HG03280 (cell line): ENCODE data around the gene ATP9B.
A peak's percentile ranks its signal among the peaks of the same experiment; 100 is the strongest.

Source experiments
- ATAC-seq: cut with Tn5 transposase; IDR thresholded peaks from one replicate; pipeline ENCODE4 v1.9.1; 2021; ENCODE audit warnings: mild to moderate bottlenecking, moderate library complexity; ENCODE audit not compliant: unreplicated experiment

The ATP9B gene

DNA sequence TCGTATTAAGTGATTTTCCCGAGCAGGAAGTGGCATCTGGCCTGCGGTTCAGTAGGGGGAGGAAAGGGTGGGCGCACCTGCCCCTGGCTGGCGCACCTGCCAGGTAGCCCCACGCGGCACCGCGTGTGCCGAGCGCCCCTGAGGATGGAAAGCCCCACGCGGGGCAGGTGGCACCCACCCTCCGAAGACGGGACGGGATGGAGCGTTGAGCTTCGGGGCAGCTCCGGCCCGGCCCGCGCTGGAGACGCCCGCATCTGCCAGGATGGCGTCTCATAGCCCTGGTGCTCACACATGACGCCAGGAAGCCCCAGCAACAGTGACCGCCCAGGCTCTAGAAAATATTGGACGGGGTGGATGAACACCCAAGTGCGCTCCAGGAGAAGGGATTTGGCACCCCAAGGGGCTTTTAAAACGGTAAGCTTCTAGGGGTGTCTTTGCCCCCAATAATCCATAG lies 324.0 kb downstream of the ATP9B start:
- no peak for ATAC-seq

DNA sequence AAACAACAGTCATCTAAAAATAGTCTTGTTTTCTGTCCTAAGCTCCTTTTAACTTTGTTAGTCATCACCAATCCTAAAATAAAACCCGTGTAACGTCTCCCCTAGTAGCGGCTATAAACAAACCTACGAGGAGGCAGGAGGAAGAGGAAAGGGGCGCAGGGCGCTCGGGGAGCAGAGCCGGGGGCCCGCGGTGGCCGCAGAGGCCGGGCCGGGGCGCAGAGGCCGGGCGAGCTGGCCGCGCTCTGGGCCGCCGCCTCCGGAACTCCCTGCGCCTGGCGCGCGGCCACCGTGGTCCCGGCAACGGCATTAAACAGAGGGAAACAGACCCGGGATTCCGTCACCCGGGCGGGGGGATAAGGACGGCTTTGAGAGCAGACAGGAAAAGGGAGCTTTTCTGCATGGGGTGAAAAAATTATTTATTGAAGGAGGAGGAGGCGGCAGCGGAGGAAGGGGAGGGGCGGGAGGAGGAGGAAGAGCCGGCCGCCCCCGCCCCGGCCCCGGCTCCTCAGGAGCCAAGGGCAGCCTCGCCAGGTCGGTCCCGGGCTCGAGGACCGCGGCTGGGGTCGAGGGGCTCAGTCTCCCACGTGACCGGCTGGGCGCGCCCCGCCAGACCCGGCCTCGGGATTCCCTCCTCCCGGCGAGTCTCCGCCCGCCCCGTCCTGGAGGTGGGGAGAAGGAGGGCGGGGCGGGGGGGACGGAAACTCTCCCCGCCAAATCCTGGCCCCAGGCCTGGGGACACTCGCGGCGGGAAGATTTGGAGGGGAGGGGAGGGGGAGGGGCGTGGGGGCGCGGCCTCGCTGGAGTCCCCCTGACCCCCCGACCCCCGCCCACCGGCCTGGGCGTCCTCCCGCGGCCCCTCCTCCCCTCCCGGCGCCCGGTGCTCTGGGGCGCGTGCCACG lies 324.7 kb downstream of the ATP9B start:
- ATAC-seq = no peak

DNA sequence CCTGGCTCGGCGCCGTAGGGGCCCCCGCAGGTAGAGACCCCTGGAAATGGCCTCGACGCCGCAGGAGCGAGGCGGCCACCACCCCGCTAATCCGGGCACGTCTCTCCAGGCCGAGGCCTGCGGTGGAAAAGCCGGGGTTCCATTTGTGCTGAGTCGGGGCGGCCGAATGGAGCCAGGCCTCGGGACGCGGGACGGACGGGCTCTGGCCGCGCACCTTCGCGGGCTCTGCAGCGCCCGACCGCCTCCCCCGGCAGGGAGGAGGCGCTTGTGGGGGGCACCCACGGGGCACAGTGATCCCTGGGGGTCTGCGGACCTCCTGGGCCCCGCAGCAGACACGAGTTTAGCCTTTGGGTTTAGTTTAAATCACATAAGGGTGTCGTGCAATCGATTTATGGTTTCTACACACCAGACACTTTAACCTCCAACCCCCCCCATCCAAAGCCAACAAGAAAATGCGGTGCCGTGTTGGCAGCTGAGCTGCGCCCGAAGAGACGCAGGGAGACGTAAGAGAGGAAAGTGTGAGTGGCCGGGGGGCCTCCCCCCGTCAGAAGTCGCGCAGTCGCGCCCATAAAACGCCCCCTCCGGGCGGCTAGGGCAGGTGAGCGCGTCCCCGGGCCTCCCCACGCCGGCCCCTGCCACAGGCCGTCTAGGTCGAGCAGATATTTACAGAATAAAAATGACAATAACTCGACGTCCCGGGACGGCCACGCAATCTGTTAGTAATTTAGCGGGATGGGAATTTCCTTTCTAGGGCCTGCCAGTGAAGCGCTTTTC lies 325.5 kb downstream of the ATP9B start:
- no peak for ATAC-seq

DNA sequence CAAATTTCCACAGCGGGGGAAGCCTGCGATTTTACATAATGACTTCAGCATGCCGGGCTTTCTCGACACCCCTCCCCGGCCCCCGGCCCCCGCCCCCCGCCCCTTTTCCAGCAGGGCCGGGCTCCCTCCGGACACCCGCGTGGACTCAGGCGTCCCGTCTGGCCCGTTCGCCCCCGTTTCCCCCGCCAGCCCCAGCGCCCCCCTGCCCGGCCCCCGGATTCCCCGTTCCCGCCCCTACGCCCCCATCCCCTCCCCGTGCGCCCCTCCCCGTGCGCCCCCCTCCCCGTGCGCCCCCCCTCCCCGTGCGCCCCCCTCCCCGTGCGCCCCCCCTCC lies 326.1 kb downstream of the ATP9B start:
- ATAC-seq = no peak

DNA sequence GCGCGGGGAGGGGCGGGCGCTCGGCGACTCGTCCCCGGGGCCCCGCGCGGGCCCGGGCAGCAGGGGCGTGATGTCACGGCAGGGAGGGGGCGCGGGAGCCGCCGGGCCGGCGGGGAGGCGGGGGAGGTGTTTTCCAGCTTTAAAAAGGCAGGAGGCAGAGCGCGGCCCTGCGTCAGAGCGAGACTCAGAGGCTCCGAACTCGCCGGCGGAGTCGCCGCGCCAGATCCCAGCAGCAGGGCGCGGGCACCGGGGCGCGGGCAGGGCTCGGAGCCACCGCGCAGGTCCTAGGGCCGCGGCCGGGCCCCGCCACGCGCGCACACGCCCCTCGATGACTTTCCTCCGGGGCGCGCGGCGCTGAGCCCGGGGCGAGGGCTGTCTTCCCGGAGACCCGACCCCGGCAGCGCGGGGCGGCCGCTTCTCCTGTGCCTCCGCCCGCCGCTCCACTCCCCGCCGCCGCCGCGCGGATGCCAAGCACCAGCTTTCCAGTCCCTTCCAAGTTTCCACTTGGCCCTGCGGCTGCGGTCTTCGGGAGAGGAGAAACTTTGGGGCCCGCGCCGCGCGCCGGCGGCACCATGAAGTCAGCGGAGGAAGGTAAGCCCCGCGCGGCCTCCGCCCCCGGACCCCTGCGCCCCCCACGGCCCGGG lies 326.7 kb downstream of the ATP9B start, which contains the start of gene NFATC1:
Gene NFATC1 (plus strand): TSS at position 170 of the 644 bp plus-strand sequence. CDS start 295 bp downstream, at position 465.
- no peak for ATAC-seq

DNA sequence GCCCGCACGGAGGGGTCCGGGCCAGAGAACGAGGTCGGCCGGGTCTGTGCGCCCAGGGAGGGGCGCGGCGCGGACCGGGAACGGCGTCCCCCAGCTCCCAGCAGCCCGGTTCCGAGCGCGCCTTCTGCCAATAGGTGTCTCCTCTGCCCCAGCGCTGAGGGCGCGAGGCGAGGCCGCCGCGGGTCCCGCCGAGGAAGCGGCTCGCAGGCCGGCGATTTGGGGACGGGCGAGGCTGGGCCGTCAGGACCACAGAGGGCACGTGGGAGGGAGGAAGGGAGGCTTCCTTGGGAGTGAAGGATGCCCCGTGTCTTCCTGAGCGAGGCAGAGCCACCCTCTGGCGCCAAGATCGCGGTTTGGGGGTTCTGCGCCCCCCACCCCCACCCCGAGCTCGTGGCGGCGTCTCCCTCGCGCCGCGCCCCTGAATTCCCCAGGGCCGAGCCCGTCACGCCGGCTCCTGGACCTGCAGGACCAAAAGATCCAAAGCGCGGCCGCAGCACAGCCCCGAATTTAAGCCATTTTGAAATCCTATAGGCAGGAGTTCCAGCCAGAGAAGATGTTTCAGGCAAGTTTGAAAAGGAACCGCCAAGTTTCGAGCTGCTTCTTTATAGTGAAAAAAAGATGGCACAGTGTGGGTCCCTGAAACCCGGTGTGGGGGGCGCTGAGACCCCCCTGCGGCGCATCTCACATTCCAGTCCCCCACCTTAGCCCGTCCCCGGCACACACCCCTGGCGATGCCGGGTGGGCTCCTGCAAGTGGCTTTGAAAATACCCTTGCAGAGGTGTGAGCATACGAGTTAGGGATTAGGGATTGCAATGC lies 327.4 kb downstream of the ATP9B start:
- peak; percentile 29 for ATAC-seq

DNA sequence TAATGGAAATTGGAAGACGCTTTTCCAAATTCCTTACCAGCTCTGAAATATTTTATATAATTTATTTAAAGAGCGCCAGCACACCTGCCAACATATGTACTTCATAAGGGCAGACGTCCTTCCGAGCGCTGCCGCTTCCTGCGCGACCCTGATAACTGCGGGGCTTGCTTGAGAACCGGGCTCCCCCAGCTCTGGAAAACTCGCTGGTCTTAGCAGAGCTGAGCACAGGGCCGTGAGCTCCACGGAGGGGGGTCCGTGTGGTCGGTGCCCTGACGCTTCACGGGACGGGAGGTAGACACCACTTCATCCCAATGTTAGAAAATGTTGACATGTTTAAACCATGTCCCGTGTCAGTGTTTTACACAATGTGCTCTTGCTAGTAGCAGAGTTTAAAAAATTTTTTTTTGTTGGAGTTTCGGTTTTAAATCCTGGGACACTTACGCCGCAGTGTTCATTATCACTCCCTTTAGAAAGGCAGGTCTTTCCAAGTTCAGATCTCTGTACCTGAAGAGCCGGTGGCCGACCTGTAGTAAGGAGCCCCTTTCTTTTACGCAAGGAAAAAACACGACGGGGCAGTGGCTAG lies 328.1 kb downstream of the ATP9B start:
- ATAC-seq = no peak

DNA sequence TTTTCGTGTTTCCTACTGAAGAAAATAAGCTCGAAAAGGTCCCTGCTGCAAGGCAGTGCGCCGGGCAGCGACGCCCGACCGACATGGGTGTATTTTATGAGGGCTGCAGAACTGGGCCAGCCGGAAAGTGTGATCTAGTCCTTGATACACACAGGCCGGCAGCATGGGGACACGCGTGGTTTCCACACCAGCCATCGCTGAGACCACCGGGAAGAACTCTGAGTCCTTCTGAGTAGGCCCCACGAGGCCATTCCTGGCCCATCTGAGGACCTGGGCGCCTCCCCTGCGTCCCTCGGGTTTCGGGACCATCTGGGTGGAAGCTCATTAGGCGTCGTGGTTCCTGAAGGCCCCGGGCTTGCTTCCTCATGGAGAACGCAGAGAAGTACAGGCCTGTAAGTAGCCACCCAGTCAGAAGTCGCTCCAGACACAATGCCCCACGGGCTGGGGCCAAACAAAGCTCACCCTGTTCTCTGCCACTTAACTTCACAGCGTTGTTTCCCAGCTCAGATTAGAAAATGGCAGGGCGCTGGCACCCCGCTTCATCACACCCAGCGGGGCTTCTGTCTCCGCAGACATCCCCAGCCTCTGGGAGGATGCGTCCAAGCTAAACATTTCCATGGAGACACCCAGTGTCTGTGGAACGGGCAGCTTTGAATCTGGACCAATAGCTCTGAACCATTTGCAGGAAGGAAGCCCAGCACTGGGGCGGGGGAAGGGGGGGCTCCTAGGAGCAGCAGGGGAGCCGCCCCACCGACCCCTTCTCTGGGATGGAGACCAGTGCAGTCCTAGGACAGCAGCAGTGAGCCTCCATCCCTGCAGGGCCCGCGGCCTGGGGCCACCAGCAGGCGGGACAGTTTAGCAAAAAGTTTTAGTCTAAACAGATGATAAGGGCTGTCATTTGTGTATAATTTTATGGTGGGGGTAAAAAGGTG lies 328.9 kb downstream of the ATP9B start:
- ATAC-seq = no peak

DNA sequence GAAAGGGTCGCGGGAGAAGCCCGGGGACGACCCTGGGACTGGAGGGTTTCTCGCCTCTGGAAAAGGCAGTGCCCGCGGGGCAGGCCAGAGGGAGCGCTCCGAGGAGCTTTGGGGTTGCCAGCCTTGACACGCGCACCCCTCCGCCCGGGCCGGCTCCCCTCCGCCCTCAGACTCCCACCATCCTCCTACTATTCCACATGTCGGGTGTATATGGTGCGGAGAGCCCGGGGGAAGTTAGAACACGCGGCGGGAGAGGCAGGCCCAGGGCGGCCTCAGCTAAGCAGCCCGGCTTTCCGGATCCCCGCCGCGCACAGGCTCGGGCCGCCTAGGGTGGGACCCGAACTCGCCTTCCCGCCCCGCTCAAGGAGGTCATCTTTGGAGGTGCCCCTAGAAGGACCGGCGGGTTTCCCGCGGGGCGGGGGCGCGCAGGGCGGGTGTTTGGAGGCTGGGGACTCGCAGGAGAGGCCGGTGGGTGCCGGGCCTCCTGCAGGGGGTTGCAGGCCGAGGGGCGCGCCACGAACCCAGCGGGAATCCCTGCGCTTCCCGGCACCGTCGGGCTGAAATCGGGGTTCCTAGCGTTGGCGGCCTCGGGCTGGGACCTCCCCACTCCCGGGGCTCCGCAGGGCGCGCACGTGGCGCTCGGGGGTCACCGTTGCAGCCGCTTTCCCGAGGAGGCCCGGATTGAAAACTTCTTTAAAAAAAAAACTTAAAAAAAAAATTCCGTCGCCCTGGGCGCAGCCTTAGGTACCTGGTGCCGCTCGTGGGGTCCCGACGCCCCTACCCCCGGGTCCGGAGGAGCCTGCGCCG lies 330.3 kb downstream of the ATP9B start:
- no peak for ATAC-seq

DNA sequence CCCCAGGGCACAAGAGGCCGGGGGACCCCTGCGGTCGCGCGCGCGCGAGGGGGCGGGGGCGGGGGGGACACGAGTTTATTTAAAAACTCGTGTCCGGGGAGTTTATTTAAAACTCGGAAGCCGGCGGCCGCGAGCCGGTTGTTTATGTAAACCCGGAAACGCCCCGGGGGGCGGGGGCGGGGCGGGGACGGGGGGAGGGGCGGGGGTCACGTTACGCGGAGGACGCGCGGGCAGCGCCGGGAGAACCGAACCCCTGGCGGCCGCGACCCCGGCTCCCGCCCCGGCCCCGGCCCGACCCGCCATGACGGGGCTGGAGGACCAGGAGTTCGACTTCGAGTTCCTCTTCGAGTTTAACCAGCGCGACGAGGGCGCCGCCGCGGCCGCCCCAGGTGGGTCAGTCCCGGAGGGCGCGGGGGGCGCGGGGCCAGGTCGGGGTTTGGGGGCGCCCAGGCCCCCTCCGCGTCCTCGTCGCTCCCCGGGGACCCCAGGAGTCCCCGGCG lies 330.9 kb downstream of the ATP9B start:
- no peak for ATAC-seq

DNA sequence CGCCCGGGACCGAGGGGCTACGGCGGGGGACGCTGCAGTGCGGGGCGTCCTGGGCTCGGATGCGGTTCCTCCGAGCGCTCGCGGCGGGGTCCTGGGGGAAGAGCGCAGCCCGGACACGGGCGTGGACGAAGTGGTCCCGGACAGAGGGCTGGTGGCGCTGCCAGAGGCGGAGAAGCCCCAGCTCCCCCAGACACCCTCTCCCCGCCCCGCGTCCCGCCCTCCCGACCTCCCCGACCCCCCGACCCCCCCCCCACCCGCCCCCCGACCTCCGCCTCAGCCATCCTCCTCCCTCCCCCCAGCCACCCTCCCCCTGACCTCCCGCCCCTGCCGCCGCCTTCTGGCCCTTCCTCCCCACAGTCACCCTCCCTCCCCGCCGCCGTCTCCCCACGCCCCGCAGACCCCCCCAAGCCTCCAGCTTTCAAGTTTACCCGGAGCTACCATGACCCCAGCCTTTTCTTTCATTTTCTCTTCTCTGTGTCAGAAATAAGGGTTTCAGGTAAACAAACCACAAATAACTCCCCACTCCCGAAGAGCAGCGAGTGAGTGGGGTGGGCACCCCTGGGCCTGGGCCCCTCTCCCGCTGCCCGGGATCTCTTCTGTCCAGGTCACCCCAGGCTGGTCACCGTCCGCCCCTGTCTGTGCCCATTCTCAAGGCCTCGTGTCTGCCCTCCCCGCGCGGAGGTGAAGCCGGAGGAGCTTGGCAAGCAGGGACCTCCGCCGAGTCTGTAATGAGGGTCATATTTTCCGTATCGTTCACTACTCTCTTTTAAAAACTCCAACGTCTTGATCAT lies 331.6 kb downstream of the ATP9B start:
- no peak for ATAC-seq

DNA sequence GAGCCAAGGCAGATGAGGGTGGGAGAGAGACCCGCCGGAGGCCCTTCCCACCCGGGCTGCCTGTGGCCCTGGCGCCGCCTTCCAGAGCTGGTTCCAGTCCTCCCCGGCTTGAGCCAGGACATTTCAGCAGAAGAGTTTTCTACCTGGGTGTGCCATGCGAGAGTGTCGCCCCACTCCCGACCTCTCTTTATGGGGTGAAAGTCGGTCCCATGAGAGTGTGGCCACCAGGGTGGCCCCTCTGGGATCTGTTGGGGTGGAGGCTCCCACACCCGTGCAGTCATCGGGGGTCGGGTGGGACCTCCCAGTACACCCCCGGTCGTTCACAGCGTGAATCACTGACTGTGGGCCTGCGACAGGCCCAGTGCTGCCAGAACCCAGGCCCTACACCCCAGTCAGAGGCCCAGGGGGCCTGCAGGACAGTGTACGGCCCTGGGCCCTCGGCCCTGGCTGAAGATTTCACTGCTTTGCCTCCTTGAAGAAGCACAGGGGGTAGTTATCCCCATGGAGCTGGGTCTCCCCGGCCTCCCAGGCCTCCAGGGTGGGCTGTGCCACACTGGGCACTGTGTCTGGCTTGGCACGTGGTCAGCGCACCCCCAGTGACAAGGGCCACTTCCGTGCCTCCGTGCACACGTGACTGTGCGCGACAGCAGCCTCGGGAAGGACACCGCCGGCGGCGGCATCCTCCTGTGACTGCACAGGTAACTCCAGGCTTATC lies 332.5 kb downstream of the ATP9B start:
- no peak for ATAC-seq

DNA sequence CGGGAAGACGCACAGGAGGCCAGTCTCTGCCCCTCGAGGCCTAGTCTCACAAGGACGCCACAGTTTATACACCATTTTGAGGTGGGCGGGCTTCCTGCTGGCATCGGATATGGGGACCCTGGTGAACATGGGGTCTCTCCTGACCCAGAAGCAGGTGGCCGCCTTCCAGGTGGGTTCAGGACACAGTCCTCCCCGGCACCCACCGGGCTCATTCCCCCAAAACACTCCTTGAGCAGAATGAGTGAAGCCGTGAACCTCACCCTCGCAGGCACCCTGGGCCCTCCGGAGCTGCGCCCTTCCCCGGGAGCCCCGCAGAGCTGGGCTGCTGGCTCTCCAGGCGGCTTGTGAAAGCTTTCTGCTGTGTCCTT lies 333.0 kb downstream of the ATP9B start:
- no peak for ATAC-seq

DNA sequence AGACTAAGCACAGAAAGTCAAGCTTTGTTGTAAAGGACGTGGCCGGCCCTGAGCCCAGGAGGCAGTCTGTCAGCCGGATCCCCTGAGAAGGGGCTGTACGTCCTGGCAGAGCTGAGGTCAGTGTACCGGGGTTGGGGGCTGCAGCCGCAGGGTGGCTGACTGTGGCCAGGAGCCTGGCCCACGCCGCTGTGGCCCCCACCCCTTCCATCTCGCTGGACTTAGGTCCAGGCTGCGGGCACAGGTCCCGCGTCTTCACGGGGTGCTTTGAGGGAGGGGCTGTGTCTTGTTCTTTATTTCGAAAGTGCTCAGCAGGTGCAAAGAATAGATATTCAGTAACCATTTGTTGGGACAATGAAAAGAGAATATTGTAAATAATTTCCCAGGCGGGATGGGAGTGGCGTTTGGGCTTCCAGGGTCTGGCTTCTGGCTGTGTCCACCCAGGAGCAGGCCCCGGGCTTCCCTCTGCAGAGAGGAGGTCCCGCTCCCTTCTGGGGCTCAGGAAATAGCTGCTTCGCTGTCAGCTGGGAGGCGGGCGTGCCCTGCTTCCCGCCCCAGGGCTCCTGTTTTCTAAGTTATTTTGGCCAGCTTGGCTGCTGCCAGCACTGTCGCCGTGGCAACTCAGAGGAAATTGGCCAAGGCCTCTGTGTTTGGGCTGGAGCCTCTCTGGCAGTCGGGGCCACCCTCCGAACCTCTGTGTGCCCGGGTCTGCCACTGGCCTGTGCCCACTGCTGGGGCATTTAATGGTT lies 334.0 kb downstream of the ATP9B start:
- ATAC-seq = no peak

DNA sequence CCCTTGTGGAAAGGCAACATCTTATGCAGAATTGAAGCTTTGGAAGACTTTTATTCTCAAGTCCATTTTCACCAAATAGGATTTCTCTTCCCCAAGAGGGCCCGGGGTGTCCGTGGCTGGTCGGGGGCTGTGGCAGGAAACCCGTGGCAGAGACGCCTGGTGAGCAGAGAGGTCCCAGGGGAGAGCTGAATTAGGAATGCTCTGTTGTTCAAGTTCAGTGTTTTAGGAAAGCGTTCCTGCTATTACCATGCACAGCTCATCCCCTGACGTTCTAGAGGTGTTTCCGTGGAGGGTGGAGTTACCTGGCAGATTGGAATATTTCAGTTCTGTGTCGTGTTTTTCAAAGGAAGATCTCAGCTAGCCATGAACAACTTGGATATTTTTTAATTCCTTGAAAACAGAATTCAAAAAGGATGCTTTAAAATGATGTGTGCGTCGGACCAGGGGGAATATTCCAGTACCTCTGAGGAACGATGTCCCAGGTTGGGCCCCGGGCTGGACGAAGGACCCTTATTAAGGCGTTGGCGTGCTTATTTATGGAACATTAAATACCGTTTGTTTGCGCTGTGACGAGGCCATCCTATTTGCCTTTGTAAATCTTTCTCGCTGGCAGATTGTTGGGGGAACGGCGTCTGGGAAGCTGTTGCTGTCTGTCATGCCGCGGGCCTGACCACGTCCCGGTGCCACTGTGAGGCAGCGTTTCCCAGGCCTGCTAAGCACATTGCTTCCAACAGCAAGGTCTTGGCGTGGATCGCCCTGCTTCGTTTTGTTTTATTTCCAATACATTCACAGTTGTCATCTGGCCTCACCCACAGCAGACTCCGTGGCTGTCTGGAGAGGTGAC lies 334.8 kb downstream of the ATP9B start:
- ATAC-seq = no peak
